ENCODE results near the gene ELOB. TPM values are rescaled to one million over a fixed set of nuclear protein-coding genes. Genes with fewer than 3 reads are reported as not detected.

The ELOB gene
- total and polyA plus RNA-seq, 2 of the 8 experiments (the other 6 are each of a cell fraction or from before 2014, with no cell fraction given), result 237 to 1,357 TPM

- peaks cover 6 to 12% of the 10 kb centered on the region in 2 experiments for H4K20me1 ChIP-seq (replicated peaks in 1 of 2; ENCODE audit: control insufficient read depth in 1 of 2, insufficient read depth in 2 of 2, low read length in 2 of 2)
These were observed 27.1 kb downstream of the ELOB start for GRCh38 chr16:2749936-2750335.

More at GRCh38 chr16:2749936-2750335, 27.1 kb downstream of the ELOB start:
- TF ChIP-seq MAFK (IDR thresholded peaks at IDR 0.05; ENCODE audit: low read depth, low read length) (no peak), TEAD4 (IDR thresholded peaks at IDR 0.05; ENCODE audit: low read depth, low read length) (no peak)
- ChIA-PET CTCF (ENCODE audit: partially characterized antibody) (interaction anchor here (1.2 to 1.3 kb wide), 2 partner anchors 12 to 89 kb away, joined by 3 to 4 read pairs; no protein-coding TSS in a partner anchor), POLR2A (ENCODE audit: partially characterized antibody) (interaction anchor here (1.1 to 8.3 kb wide), 5 partner anchors 9 to 31 kb away, joined by 3 to 180 read pairs (median 6); partner anchors contain the start of gene ELOB)
- 95% methylated on average over 6 of the region's 6 CpGs; no CpG with 5 or more reads in 1 of the 2 experiments for WGBS, 2 experiments (ENCODE audit: extremely low coverage in 1 of 2, insufficient coverage in 1 of 2, insufficient read length in 1 of 2, insufficient replicate concordance in 2 of 2, low coverage in 1 of 2, low lambda C conversion rate in 2 of 2, missing lambda C conversion rate in 1 of 2)
- no peak overlapping the region for H3K23ac ChIP-seq (ENCODE audit: insufficient read length)
- H2BK5ac ChIP-seq (ENCODE audit: low read depth, low read length), result no peak overlapping the region
- no peak overlapping the region; a peak in 1 of 4 replicates for H3K4me2 ChIP-seq (ENCODE audit: insufficient read depth in 1 of 2, low read depth in 2 of 2, low read length in 2 of 2)
- H4K8ac ChIP-seq (ENCODE audit: extremely low read depth, insufficient read depth, low read length), result no peak overlapping the region
- H3K4me1 ChIP-seq (replicated peaks in 1 of 4; ENCODE audit: control insufficient read depth in 3 of 4, insufficient read depth in 4 of 4, low read length in 3 of 4), result peaks cover 0 to 8% (median 5%) of the 10 kb centered on the region in 4 experiments; a peak in 6 of 7 replicates
- no peak overlapping the region for H2BK15ac ChIP-seq (ENCODE audit: low read length)
- no peak overlapping the region for H3K4ac ChIP-seq (replicated peaks; ENCODE audit: insufficient read length, low read depth, low read length)
- no peak overlapping the region for H3K4me3 ChIP-seq (ENCODE audit: extremely low read depth in 1 of 4, insufficient read depth in 2 of 4, low read depth in 3 of 4, low read length in 4 of 4)
- H4K91ac ChIP-seq (replicated peaks; ENCODE audit: insufficient read length, low read length), result no peak overlapping the region
- H3K9me3 ChIP-seq (ENCODE audit: insufficient read depth in 2 of 2, low read depth in 1 of 2, low read length in 1 of 2), result no peaks in the 10 kb centered on the region
- no peak overlapping the region for H3K18ac ChIP-seq (ENCODE audit: extremely low read depth, low read length)
- H4K5ac ChIP-seq (ENCODE audit: insufficient read length, low read depth, low read length), result no peak overlapping the region
- no peak overlapping the region for H2AFZ ChIP-seq (ENCODE audit: low read length)
- FAIRE-seq (no peak), DNase-seq (ENCODE audit: low read depth in 1 of 2, low spot score in 2 of 2) (no peak)
- H3K79me2 ChIP-seq (ENCODE audit: control insufficient read depth in 1 of 2, insufficient read depth in 2 of 2, low read length in 2 of 2), result peaks cover 19 to 28% of the 10 kb centered on the region in 2 experiments
- peaks cover 0 to 6% (median 0%) of the 10 kb centered on the region in 4 experiments; a peak in 1 of 8 replicates for H3K36me3 ChIP-seq (ENCODE audit: control insufficient read depth in 2 of 4, insufficient read depth in 4 of 4, low read length in 3 of 4)
- H3K23me2 ChIP-seq (ENCODE audit: low read depth, low read length), result peaks cover 8% of the 10 kb centered on the region; the same call in 1 of the 2 replicates
- H3K27ac ChIP-seq (ENCODE audit: low read depth, low read length), result no peak overlapping the region
- no peaks in the 10 kb centered on the region for H3K27me3 ChIP-seq (replicated peaks in 1 of 4; ENCODE audit: control insufficient read depth in 3 of 4, extremely low read depth in 1 of 4, insufficient read depth in 3 of 4, low read length in 3 of 4)
- H2BK12ac ChIP-seq (ENCODE audit: low read depth, low read length), result no peak overlapping the region
- no peak overlapping the region for H3K14ac ChIP-seq (ENCODE audit: insufficient read length)
- H3K79me1 ChIP-seq (ENCODE audit: low read depth, low read length), result peaks cover 5% of the 10 kb centered on the region
- H2BK20ac ChIP-seq (ENCODE audit: low read length), result no peak overlapping the region
- no peak overlapping the region for H3K56ac ChIP-seq (replicated peaks; ENCODE audit: insufficient read length, low read depth, low read length)
- no peak overlapping the region for H2AK5ac ChIP-seq (ENCODE audit: low read depth, low read length)
- H2BK120ac ChIP-seq (replicated peaks; ENCODE audit: low read depth, low read length), result no peak overlapping the region
- no peak overlapping the region for H3K9ac ChIP-seq (replicated peaks in 1 of 4; ENCODE audit: extremely low read depth in 1 of 4, low read depth in 3 of 4, low read length in 3 of 4)
